NCI-H2107 (cell line): ENCODE measurements around the gene RPL9.
"Not testable (repeated sequence)": the region's sequence is repeated elsewhere in the genome, so short reads cannot be mapped to it uniquely, and the experiment has no call there.

ENCODE experiments used
- DNase-seq: peaks from one replicate; lab custom pipeline; 2025; lab: John Stamatoyannopoulos, UW

RPL9 gene

GRCh38 chr4:39458505-39459300 is at the start of gene RPL9, which contains the start of gene LIAS:
Gene RPL9, minus strand, starts transcription at chr4:39458922. Its CDS starts 483 bp downstream, at chr4:39458439.
Gene LIAS, plus strand, starts transcription at chr4:39459056. Its CDS starts 62 bp downstream, at chr4:39459118.
- peak; percentile 85 for DNase-seq

- DNase-seq: no peak
Measured at GRCh38 chr4:39505581-39505980, 46.9 kb upstream of the RPL9 start.

DNA sequence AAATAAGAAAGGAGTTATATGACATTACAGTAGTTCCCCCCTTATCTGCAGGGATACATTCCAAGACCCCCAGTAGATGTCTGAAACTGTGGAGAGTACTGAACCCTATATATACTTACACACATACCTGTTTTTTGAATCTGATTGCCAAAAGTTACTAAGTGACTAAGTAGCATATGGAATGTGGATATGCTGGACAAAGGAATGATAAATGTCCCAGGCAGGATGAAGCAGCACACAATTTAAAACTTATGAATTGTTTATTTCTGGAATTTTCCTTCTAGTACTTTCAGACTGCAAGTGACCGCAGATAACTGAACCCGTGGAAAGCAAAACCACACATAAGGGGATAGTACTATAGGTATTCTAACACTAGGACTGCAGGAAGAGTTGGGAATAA is 45.8 kb upstream of the RPL9 start:
- DNase-seq: no peak

- not testable (repeated sequence) for DNase-seq
Measured at GRCh38 chr4:39502664-39503035, 43.9 kb upstream of the RPL9 start.

DNA sequence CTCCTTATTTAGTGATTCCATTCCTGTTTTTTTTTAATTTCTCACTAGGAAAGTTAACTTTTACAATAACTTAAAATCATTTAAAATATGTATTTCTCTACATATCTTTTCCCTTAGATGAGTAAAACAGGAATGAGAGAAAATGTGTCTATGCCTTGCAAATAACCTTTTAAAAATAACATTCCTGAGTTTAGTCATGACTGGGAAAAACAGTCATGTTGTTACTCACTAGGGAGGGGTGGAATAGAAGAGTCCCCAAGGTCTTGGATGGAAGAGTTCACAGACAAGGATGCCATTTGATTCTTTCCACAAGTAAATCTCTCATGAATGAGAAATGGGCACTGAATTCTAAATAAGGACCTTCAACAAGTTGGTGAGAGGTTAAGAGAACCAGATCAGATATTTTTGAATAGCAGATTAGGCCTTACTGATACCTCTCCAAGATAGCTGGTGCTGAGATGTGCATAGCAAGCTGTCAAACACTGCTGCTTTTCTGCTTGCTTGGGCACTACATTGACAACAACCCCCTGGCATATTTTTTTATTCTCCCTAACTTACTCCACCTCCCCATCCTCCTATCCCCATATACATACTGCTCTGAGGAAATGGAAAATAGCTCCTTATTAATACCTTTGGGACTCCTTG is 43.4 kb upstream of the RPL9 start:
- no peak for DNase-seq

- DNase-seq: no peak
Measured at GRCh38 chr4:39498727-39499020, 40.0 kb upstream of the RPL9 start.

- DNase-seq: no peak
Measured at GRCh38 chr4:39497909-39498726, 39.4 kb upstream of the RPL9 start.

- DNase-seq: no peak
Measured at GRCh38 chr4:39495446-39496213, 36.9 kb upstream of the RPL9 start.

DNA sequence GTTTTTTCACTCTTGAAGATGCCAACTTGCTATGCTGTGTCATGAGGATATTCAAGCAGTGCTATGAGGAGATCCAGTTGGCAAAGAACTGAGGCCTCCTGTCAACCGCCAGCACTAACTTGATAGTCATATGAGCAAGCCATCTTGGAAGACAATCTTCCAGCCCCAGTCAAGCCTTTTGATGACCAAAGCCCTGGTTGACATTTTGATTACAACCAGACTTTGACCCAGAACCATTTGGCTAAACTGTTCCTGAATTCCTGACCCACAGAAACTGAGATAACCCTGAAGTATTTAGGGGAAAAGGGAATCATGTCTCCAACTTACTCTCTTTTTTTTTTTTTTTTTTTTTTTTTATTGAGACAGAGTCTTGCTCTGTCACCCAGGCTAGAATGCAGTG is 35.6 kb upstream of the RPL9 start:
- no peak for DNase-seq

GRCh38 chr4:39490322-39490721 is 31.6 kb upstream of the RPL9 start:
- no peak for DNase-seq

DNA sequence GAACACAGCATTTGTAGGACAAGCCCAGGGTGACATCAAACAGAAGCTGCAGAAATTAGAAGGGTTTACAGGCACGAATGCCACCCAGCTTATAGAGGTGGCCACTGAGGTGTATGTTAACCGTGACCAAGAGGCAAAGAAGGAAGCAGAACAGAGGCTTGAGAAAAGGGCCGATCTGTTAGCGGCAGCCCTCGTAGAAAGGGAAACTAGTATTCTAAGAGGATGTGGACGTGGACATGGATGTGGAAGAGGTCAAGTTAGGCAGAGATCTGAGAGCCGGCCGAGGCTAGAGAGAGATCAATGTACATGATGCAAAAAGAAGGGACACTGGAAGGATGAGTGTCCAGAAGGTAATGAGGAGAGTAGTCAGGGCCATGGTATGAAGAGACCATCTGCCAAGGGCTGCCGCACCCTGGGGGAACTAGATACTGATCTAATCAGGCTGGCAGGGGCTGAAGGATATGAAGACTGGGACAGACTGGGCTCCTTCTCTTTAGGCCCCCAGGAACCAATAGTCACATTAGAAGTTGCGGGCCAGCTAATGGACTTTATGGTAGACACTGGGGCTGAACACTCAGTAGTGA is 27.6 kb upstream of the RPL9 start:
- DNase-seq: no peak

DNA sequence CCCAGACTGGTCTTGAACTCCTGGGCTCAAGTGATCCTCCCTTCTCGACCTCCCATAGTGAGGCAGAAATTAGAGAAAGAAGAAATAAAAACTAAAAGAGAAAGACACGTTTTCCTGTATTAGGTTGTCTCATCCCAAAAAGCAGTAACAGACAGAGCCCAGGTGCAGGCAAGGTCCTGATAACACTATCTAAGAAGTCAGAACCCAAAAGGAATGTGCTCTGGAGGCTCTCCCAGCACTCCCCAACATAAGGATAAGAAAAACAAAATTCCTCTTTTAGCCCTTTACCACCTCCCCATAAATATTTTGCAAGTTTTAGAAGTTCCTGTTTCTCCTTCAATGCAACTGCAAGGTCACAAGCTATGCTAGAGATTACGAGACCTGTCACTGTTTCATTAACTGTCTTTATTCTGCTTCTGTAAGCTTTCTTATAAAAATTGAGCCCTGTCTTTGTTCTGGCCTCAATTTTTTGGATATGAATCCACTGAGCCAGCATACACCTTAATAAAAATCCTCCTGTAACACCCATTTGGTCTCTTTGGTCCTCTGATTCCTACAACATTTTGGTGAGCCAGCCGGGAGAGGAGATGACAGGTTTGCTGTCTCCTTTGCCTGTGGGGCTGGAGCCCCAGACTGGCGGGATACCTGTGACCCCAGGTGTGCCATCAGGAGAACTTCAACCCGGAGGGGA is 26.0 kb upstream of the RPL9 start:
- no peak for DNase-seq

GRCh38 chr4:39480902-39481695 is 22.4 kb upstream of the RPL9 start:
- no peak for DNase-seq

DNA sequence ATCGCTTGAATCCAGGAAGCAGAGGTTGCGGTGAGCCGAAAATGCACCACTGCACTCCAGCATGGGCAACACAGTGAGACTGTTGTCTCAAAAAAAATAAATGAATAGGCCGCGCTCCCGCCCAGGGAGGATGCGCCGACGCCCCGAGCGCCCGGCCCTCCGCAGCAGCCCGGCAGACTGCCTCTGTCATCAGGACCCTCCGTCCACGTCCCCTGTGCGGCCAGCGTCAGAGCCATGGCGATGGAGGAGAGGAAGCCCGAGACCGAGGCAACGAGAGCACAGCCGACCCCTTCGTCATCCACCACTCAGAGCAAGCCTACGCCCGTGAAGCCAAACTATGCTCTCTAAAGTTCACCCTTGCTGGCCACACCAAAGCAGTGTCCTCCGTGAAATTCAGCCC is 21.5 kb upstream of the RPL9 start:
- DNase-seq: no peak

DNA sequence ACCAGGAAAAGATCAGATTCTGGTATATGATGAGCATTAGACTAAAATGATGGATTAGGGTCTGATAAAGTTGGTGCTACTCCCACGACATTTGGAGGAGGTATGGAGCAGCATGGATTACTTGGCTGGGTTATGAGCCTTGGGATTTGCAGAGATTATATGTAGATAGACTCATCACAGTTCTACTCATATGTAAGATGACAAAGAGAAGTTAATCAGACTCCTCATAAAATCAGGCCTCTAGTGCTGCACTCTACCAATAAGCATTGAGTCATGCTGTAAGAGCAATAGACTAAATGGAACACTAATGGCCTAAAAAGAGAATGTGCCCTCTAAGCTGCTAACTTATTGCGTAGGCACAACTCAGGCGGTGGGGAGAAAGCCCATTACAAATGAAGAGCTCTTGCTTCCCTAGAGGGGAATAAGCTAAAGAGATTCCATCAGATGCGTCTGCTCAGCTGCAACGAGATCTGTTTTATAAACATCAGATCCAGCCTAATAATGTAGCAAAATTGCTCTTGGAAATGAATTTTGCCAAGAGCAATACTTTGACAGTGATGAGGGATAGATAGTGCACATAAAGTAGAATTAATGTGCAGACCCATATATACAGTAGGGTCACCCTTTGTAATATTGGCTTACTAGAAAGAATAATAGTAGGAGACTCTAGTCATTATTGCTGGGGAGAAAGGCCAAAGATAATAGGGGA is 17.6 kb upstream of the RPL9 start:
- DNase-seq: no peak

- DNase-seq: no peak
Measured at GRCh38 chr4:39472396-39472795, 13.7 kb upstream of the RPL9 start.

GRCh38 chr4:39470402-39470801 is 11.7 kb upstream of the RPL9 start:
- no peak for DNase-seq

DNA sequence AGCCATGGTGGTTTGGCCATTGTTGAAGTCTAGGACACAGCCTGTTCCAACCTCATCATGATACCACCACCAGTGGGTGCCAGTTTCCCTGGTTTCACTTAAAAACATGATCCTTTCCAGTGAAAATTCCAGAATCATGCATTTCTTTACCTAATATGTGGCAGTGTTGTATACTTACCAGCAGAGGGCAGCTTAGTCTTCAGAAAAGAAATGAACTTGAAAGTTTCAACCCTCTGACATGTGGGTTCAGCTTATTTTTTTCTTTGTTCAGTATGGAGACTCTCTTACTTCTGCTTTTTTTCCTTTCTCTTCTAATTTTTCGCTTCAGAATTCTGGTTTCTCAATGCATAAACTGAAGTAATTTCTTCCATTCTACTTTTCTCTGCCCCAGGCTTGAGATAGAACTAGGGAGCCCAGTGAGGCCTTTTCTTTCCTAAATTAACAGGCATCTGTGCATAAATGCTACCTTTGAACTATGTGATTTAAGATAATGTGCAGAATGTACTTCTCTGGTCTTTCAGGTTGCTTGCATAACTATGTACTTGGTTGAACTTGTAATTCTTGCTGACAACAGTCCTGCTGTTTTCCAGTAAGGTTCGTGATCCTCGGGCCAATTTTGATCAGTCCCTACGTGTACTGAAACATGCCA is 10.8 kb upstream of the RPL9 start:
- no peak for DNase-seq

DNA sequence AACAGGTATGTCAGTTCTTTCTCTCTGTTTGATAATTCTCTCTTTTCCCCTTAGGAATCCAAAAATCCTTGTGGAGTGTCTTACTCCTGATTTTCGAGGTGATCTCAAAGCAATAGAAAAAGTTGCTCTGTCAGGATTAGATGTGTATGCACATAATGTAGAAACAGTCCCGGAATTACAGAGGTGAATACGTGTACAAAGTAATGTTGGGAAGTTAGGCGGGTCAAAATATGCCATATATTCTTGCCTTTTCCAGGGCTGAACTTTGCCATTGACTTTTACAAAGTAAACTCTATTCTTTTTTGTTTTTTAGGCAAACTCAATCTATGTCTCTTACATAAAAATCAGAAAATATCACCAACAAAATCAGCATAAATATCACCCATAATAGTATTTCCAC is 8.7 kb upstream of the RPL9 start:
- DNase-seq: no peak
